ENCODE data around the gene MYO7A. TPM values are rescaled to one million over a fixed set of nuclear protein-coding genes. Genes with fewer than 3 reads are reported as not detected.

The MYO7A gene
- total RNA-seq, 3 donors from 2014 or later (not counting 1 experiment from before 2014, with no cell fraction given), result 0.20 to 1.1 (median 0.68) TPM

DNA sequence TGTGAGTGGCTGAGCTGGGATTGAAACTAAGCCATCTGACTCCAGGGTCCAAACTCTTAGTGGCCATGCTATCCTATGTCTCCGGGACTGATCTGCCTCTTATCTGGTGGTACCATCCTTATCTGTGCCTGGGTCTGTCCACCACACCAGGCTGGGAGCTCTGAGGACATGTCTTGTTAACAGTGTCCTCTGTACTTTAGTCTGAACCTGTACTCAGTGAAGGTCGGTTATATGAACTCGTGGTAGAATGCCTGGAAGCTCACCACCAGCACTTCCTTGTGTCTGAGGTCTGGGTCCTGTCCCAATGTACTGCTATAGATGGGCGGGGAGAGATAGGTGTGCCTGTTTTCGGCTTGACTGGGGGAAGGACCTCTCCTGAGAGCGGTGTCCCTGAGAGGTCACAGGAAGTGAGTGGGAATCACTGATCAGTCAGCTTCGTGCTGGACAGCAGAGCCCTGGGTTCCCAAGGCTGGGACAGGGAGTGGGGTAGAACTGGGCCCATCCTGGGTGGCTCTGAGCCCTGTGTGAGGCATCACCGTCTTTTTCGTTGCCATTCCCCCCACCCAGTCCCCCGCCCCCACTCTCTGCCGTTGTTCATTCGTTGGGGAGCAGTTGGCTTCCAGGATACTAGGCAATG, 8.9 kb downstream of the MYO7A start:
- Mint-ChIP-seq H3K9me3 (no peaks in the 10 kb centered on the region), H3K27me3 (ENCODE audit: low read depth in 2 of 2) (peaks cover 41 to 54% of the 10 kb centered on the region in 2 donors), H3K36me3 (no peaks in the 10 kb centered on the region), H3K4me3 (no peak overlapping the region), H3K4me1 (peaks cover 5% of the 10 kb centered on the region in 2 donors), H3K27ac (no peak overlapping the region)
- no peak overlapping the region for H3K4me3 ChIP-seq (ENCODE audit: low read length)
- TF ChIP-seq, protein P1, sequence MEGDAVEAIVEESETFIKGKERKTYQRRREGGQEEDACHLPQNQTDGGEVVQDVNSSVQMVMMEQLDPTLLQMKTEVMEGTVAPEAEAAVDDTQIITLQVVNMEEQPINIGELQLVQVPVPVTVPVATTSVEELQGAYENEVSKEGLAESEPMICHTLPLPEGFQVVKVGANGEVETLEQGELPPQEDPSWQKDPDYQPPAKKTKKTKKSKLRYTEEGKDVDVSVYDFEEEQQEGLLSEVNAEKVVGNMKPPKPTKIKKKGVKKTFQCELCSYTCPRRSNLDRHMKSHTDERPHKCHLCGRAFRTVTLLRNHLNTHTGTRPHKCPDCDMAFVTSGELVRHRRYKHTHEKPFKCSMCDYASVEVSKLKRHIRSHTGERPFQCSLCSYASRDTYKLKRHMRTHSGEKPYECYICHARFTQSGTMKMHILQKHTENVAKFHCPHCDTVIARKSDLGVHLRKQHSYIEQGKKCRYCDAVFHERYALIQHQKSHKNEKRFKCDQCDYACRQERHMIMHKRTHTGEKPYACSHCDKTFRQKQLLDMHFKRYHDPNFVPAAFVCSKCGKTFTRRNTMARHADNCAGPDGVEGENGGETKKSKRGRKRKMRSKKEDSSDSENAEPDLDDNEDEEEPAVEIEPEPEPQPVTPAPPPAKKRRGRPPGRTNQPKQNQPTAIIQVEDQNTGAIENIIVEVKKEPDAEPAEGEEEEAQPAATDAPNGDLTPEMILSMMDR (IDR thresholded peaks at IDR 0.05), result no peak
- ATAC-seq (no peak), DNase-seq (no peak)
- H3K36me3 ChIP-seq (ENCODE audit: control insufficient read depth, insufficient read depth, low read length), result no peaks in the 10 kb centered on the region
- WGBS (ENCODE audit: insufficient coverage), result 77% methylated on average over 12 of the region's 12 CpGs
- H3K27ac ChIP-seq (ENCODE audit: low read length), result no peak overlapping the region
- intact Hi-C loops (cut with micrococcal nuclease), result no loop called here
- peaks cover 11% of the 10 kb centered on the region for H3K27me3 ChIP-seq (ENCODE audit: control insufficient read depth, insufficient read depth, low read length)
- peaks cover 5% of the 10 kb centered on the region for H3K4me1 ChIP-seq (ENCODE audit: control insufficient read depth, insufficient read depth, low read length)
- no peaks in the 10 kb centered on the region for H3K9me3 ChIP-seq (ENCODE audit: control insufficient read depth, insufficient read depth, low read length)

DNA sequence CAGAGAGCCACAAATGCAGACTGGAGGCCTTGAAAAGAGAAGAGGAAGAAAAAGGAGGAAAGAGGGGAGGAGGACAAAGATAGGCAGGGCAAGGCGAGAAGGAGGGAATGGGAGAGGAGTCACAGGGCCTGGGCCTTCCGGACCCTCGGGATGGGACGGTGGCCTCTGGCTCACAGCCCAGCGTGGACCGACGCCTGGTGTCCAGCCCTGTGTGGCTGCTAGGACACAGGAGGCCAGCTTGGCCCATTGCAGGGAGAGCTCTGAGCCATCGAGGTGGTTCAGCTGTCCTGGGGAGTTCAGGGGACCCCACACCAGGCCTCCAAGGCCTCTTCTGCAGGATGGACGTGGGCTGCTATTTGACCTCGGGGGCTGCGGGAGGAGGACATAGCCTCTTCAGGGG, 9.4 kb downstream of the MYO7A start:
- no peaks in the 10 kb centered on the region for H3K36me3 ChIP-seq (ENCODE audit: control insufficient read depth, insufficient read depth, low read length)
- H3K27me3 Mint-ChIP-seq (ENCODE audit: low read depth in 2 of 2), result peaks cover 46 to 60% of the 10 kb centered on the region in 2 donors
- H3K4me3 ChIP-seq (ENCODE audit: low read length), result no peak overlapping the region
- TF ChIP-seq, protein P1 (IDR thresholded peaks at IDR 0.05), result no peak
- ATAC-seq (no peak), DNase-seq (no peak)
- no peak overlapping the region for H3K27ac Mint-ChIP-seq
- H3K27ac ChIP-seq (ENCODE audit: low read length), result no peak overlapping the region
- H3K4me1 Mint-ChIP-seq, result peaks cover 10% of the 10 kb centered on the region in 2 donors
- 84% methylated on average over 11 of the region's 11 CpGs for WGBS (ENCODE audit: insufficient coverage)
- peaks cover 10% of the 10 kb centered on the region for H3K4me1 ChIP-seq (ENCODE audit: control insufficient read depth, insufficient read depth, low read length)
- intact Hi-C loops (cut with micrococcal nuclease), result no loop called here
- no peaks in the 10 kb centered on the region for H3K9me3 Mint-ChIP-seq
- no peaks in the 10 kb centered on the region for H3K9me3 ChIP-seq (ENCODE audit: control insufficient read depth, insufficient read depth, low read length)
- no peaks in the 10 kb centered on the region for H3K36me3 Mint-ChIP-seq
- H3K27me3 ChIP-seq (ENCODE audit: control insufficient read depth, insufficient read depth, low read length), result peaks cover 11% of the 10 kb centered on the region
- no peak overlapping the region for H3K4me3 Mint-ChIP-seq

DNA sequence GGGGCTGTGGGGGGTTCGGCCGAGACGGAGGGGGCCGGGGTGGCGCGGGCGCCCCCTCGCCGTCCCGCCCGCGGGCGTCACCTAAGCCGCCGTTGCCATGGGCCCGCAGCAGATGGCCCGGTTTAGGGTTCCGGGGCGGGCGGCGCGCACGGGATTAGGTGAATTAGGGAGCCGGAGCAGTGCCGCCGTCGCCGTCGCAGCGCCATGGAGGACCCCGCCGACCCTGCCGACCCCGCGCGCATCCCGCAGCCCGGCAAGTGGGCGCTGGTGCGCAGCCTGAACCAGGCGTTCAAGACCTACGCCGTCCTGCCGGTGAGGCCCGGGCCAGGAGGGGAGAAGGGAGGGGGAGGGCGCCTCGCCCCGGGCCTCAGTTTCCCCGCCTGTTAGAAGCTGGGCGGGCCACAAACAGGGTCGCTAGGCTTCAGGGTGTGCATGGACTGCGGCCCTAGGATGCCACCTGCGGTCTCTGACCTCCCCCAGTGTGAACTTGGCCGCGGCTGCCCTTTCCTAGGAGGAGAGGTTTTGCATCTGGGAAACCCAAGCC, 10.1 kb downstream of the MYO7A start:
- Mint-ChIP-seq H3K9me3 (no peaks in the 10 kb centered on the region), H3K36me3 (no peaks in the 10 kb centered on the region), H3K4me1 (peaks cover 17 to 18% of the 10 kb centered on the region in 2 donors), H3K27ac (no peak overlapping the region), H3K27me3 (ENCODE audit: low read depth in 2 of 2) (peaks cover 48 to 67% of the 10 kb centered on the region in 2 donors), H3K4me3 (no peak overlapping the region)
- intact Hi-C loops (cut with micrococcal nuclease), result no loop called here
- DNase-seq (no peak), ATAC-seq (no peak)
- Histone ChIP-seq H3K9me3 (ENCODE audit: control insufficient read depth, insufficient read depth, low read length) (no peaks in the 10 kb centered on the region), H3K4me1 (ENCODE audit: control insufficient read depth, insufficient read depth, low read length) (peaks cover 16% of the 10 kb centered on the region), H3K36me3 (ENCODE audit: control insufficient read depth, insufficient read depth, low read length) (no peaks in the 10 kb centered on the region), H3K27me3 (ENCODE audit: control insufficient read depth, insufficient read depth, low read length) (peaks cover 11% of the 10 kb centered on the region), H3K27ac (ENCODE audit: low read length) (no peak overlapping the region), H3K4me3 (ENCODE audit: low read length) (no peak overlapping the region)
- TF ChIP-seq, protein P1 (IDR thresholded peaks at IDR 0.05), result no peak
- WGBS (ENCODE audit: insufficient coverage), result 36% methylated on average over 55 of the region's 55 CpGs
